PC-3 (cell line): Measurements from ENCODE around the gene MDM1.

Source experiments
- CTCF ChIP-seq: fragments of 300-600 bp; sonication (generic); conservative IDR thresholded peaks from 2 replicates; pipeline ENCODE4 v1.5.1; 2017; ENCODE audit warnings: antibody characterized with exemption, low read depth, mild to moderate bottlenecking, low read length
- EZH2 ChIP-seq: fragments of 300-600 bp; sonication (generic); IDR thresholded peaks from one replicate; pipeline ENCODE4 v1.6.1; 2017; ENCODE audit warnings: antibody characterized with exemption, mild to moderate bottlenecking, low read length; ENCODE audit not compliant: unreplicated experiment

- TF ChIP-seq CTCF (peak; percentile 38; the same call in 1 of the 2 replicates), EZH2 (no peak)
These were observed 72.7 kb downstream of the MDM1 start for GRCh38 chr12:68259318-68259940.
